GM12878 (cell line): ENCODE results near the gene DAPK2. TPM values are rescaled to one million over a fixed set of nuclear protein-coding genes. Genes with fewer than 3 reads are reported as not detected.
A peak's percentile ranks its signal among the peaks of the same experiment; 100 is the strongest.

ENCODE experiments used
- BMI1 ChIP-seq: fragments of 450-650 bp; IDR thresholded peaks from 2 replicates; pipeline ENCODE4 v1.6.1; 2016; ENCODE audit warnings: mild to moderate bottlenecking, moderate library complexity, borderline replicate concordance
- CEBPB ChIP-seq, 2 experiments: fragments of 150-350 bp in 1 of 2; IDR thresholded peaks; 2 replicates each; pipeline ENCODE4 v1.6.1; 2012 to 2014; ENCODE audit warnings: low read depth in 2 of 2, low read length in 2 of 2, borderline replicate concordance in 1 of 2, inconsistent platforms in 1 of 2
- DPF2 ChIP-seq: fragments of 450-650 bp; IDR thresholded peaks from 2 replicates; pipeline ENCODE4 v1.6.1; 2017; ENCODE audit warnings: mild to moderate bottlenecking
- GATAD2B ChIP-seq: fragments of 450-650 bp; conservative IDR thresholded peaks from 2 replicates; pipeline ENCODE4 v1.6.1; 2017; ENCODE audit warnings: low read depth, mild to moderate bottlenecking, moderate library complexity
- IKZF2 ChIP-seq, 2 experiments: fragments of 450-650 bp; IDR thresholded peaks; 2 replicates each; pipeline ENCODE4 v1.6.1; 2017; ENCODE audit warnings: mild to moderate bottlenecking in 2 of 2, moderate library complexity in 2 of 2
- IRF5 ChIP-seq: fragments of 450-650 bp; IDR thresholded peaks from 2 replicates; pipeline ENCODE4 v1.6.1; 2017; ENCODE audit warnings: borderline replicate concordance
- RCOR1 ChIP-seq: conservative IDR thresholded peaks from 2 replicates; pipeline ENCODE4 v1.6.1; 2012; ENCODE audit warnings: low read depth, low read length, improper control_type of control experiment
- polyA plus RNA-seq, 11 experiments: library from polyadenylated mRNA; depleted of rRNA in 4 of 11; unstranded in 6 of 11; stranded (reverse) in 5 of 11; fragments of >200 nt; fragmentation: Nextera tagmentation in 4 of 11; fragmentation: Illumina TruSeq in 1 of 11; extraction: Ambion mirVana in 4 of 11; extraction: Trizol in 1 of 11; gene quantifications; 1 replicate in 1 of 11; 2 replicates in 10 of 11; pipeline versions ENCODE4 v1.2.1 to v1.2.3, GENCODE V29; 2011 to 2016; ENCODE audit warnings: inconsistent platforms in 2 of 11, missing spikeins in 2 of 11, low read depth in 1 of 11
- total RNA-seq, 4 experiments: library from RNA; depleted of rRNA in 3 of 4; stranded (reverse); fragments of >200 nt in 3 of 4; fragmentation: Illumina TruSeq in 1 of 4; extraction: Trizol in 1 of 4; gene quantifications; 2 replicates each; pipeline versions ENCODE4 v1.2.1 to v1.2.3, GENCODE V29; 2013 to 2021
- TF ChIP-seq, protein P1 (sequence below): fragments of 450-650 bp; formaldehyde crosslinking; IDR thresholded peaks from 2 replicates; pipeline ENCODE4 v1.4.0; 2020; ENCODE audit warnings: mild to moderate bottlenecking, moderate library complexity
- TF ChIP-seq, protein P2 (sequence below): fragments of 450-650 bp; IDR thresholded peaks from 2 replicates; pipeline ENCODE4 v1.6.1; 2017; ENCODE audit warnings: mild to moderate bottlenecking, moderate library complexity

DAPK2 gene
- total and polyA plus RNA-seq, 10 of the 15 experiments (the other 5 are each of a cell fraction or from before 2014, with no cell fraction given), result 0.69 to 8.4 (median 4.1) TPM

DNA sequence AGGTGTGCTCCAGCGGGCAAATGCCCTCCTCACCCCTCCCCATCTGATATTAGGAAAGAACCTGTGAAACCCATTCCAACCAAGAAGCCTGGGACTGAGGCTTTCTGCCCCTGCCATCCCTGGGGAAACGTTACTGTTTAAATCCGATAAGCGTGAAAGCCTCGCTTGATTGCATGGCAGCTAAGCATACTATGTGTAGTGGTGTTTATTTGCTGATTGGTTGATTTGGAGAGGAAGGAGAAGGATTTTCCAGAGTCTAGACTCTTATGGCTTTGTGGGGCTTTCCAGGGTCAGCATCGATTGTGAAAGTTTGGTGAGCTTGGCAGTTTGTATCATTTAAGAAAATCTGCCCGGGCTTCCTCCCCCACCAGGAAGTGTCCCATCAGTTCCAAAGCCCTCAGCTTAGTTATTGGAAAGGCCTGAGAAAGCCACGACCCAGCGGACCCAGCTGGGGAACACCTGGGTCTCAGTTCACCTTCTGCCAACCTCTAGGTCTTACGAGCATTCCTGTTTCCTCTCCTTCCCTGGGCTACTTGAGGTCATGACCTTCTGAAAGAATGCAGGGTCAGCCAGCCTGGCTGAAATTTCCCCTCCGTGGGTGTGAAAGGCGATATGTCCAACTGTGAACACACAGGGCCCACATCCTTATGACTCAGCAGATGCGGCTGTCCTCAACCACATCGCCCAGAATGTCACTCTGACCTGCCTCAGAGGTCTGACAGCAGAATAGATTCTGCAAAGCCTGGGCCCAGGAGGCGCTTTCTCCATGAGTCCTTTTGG, 149.8 kb downstream of the DAPK2 start (continued):
- TF ChIP-seq, protein P1, sequence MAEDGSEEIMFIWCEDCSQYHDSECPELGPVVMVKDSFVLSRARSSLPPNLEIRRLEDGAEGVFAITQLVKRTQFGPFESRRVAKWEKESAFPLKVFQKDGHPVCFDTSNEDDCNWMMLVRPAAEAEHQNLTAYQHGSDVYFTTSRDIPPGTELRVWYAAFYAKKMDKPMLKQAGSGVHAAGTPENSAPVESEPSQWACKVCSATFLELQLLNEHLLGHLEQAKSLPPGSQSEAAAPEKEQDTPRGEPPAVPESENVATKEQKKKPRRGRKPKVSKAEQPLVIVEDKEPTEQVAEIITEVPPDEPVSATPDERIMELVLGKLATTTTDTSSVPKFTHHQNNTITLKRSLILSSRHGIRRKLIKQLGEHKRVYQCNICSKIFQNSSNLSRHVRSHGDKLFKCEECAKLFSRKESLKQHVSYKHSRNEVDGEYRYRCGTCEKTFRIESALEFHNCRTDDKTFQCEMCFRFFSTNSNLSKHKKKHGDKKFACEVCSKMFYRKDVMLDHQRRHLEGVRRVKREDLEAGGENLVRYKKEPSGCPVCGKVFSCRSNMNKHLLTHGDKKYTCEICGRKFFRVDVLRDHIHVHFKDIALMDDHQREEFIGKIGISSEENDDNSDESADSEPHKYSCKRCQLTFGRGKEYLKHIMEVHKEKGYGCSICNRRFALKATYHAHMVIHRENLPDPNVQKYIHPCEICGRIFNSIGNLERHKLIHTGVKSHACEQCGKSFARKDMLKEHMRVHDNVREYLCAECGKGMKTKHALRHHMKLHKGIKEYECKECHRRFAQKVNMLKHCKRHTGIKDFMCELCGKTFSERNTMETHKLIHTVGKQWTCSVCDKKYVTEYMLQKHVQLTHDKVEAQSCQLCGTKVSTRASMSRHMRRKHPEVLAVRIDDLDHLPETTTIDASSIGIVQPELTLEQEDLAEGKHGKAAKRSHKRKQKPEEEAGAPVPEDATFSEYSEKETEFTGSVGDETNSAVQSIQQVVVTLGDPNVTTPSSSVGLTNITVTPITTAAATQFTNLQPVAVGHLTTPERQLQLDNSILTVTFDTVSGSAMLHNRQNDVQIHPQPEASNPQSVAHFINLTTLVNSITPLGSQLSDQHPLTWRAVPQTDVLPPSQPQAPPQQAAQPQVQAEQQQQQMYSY (CRISPR knock-in tag), result no peak
- no peak for TF ChIP-seq CEBPB (IDR thresholded peaks at IDR 0.05; ENCODE audit: borderline replicate concordance in 1 of 2, low read depth in 2 of 2, low read length in 2 of 2)
- TF ChIP-seq, protein P2, sequence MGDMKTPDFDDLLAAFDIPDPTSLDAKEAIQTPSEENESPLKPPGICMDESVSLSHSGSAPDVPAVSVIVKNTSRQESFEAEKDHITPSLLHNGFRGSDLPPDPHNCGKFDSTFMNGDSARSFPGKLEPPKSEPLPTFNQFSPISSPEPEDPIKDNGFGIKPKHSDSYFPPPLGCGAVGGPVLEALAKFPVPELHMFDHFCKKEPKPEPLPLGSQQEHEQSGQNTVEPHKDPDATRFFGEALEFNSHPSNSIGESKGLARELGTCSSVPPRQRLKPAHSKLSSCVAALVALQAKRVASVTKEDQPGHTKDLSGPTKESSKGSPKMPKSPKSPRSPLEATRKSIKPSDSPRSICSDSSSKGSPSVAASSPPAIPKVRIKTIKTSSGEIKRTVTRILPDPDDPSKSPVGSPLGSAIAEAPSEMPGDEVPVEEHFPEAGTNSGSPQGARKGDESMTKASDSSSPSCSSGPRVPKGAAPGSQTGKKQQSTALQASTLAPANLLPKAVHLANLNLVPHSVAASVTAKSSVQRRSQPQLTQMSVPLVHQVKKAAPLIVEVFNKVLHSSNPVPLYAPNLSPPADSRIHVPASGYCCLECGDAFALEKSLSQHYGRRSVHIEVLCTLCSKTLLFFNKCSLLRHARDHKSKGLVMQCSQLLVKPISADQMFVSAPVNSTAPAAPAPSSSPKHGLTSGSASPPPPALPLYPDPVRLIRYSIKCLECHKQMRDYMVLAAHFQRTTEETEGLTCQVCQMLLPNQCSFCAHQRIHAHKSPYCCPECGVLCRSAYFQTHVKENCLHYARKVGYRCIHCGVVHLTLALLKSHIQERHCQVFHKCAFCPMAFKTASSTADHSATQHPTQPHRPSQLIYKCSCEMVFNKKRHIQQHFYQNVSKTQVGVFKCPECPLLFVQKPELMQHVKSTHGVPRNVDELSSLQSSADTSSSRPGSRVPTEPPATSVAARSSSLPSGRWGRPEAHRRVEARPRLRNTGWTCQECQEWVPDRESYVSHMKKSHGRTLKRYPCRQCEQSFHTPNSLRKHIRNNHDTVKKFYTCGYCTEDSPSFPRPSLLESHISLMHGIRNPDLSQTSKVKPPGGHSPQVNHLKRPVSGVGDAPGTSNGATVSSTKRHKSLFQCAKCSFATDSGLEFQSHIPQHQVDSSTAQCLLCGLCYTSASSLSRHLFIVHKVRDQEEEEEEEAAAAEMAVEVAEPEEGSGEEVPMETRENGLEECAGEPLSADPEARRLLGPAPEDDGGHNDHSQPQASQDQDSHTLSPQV, result no peak
- TF ChIP-seq DPF2, result peak; percentile 97
- no peak for TF ChIP-seq RCOR1
- peak; percentile 65 for TF ChIP-seq BMI1
- TF ChIP-seq IKZF2 (IDR thresholded peaks at IDR 0.05), result peak; percentile 98 to 99
- no peak for TF ChIP-seq IRF5
- peak; percentile 92; the same call in 1 of the 2 replicates for TF ChIP-seq GATAD2B
